Loucy (cell line): ENCODE measurements around the gene ANKRD63.

ENCODE experiments used
- H2AFZ ChIP-seq: fragments of 200-600 bp; sonication (generic); 2 replicates; pipeline ENCODE4 v1.6.0; 2016; ENCODE audit warnings: antibody characterized with exemption, mild to moderate bottlenecking, low read length, moderate library complexity
- H3F3A ChIP-seq: fragments of 200-600 bp; 2 replicates; pipeline ENCODE4 v1.6.0; 2016; ENCODE audit warnings: antibody characterized with exemption, low read depth, mild to moderate bottlenecking
- H3K27me3 ChIP-seq: fragments of 200-600 bp; sonication (generic); 2 replicates; pipeline ENCODE4 v1.6.1; 2014; ENCODE audit warnings: low read length, mild to moderate bottlenecking; ENCODE audit not compliant: insufficient read depth, poor library complexity, severe bottlenecking
- H3K36me3 ChIP-seq: fragments of 200-600 bp; sonication (generic); 2 replicates; pipeline ENCODE4 v1.6.1; 2016; ENCODE audit warnings: low read length; ENCODE audit not compliant: insufficient read depth
- H3K4me1 ChIP-seq: fragments of 200-600 bp; sonication (generic); 2 replicates; pipeline ENCODE4 v1.5.1; 2014; ENCODE audit warnings: low read length, mild to moderate bottlenecking; ENCODE audit not compliant: insufficient read depth, poor library complexity, severe bottlenecking
- H3K4me2 ChIP-seq: fragments of 200-600 bp; sonication (generic); 2 replicates; pipeline ENCODE4 v1.6.0; 2014; ENCODE audit warnings: antibody characterized with exemption, low read length, low read depth, mild to moderate bottlenecking; ENCODE audit not compliant: poor library complexity, severe bottlenecking
- H3K4me3 ChIP-seq: fragments of 200-600 bp; sonication (generic); 2 replicates; pipeline ENCODE4 v1.5.1; 2014; ENCODE audit warnings: low read length, mild to moderate bottlenecking, mixed read lengths; ENCODE audit not compliant: poor library complexity, severe bottlenecking
- H3K79me2 ChIP-seq: fragments of 200-600 bp; sonication (generic); 2 replicates; pipeline ENCODE4 v1.6.1; 2014; ENCODE audit warnings: low read length; ENCODE audit not compliant: insufficient read depth
- H3K9ac ChIP-seq: fragments of 200-600 bp; sonication (generic); 2 replicates; pipeline ENCODE4 v1.6.0; 2014; ENCODE audit warnings: mild to moderate bottlenecking, low read depth, low read length, moderate library complexity; ENCODE audit not compliant: poor library complexity, severe bottlenecking
- H3K9me2 ChIP-seq: fragments of 200-600 bp; sonication (generic); replicated peaks from 2 replicates; pipeline ENCODE4 v1.6.1; 2016; ENCODE audit warnings: low read depth, low read length, mixed read lengths
- H3K9me3 ChIP-seq: fragments of 200-600 bp; sonication (generic); 2 replicates; pipeline ENCODE4 v1.6.1; 2014; ENCODE audit warnings: mild to moderate bottlenecking, antibody characterized with exemption, low read length, low read depth; ENCODE audit not compliant: insufficient read depth
- H4K20me1 ChIP-seq: fragments of 200-600 bp; sonication (generic); 2 replicates; pipeline ENCODE4 v1.6.0; 2014; ENCODE audit warnings: antibody characterized with exemption, low read length, mild to moderate bottlenecking; ENCODE audit not compliant: insufficient read depth, poor library complexity, severe bottlenecking
- CTCF ChIP-seq: fragments of 200-600 bp; sonication (generic); conservative IDR thresholded peaks from 2 replicates; pipeline ENCODE4 v1.5.1; 2014; ENCODE audit warnings: mild to moderate bottlenecking, antibody characterized with exemption, low read length
- EZH2phosphoT487 ChIP-seq: fragments of 200-600 bp; IDR thresholded peaks from 2 replicates; pipeline ENCODE4 v1.6.1; 2018; ENCODE audit warnings: antibody characterized with exemption, mild to moderate bottlenecking, moderate library complexity, borderline replicate concordance

ANKRD63 gene

GRCh38 chr15:40314723-40315276, 31.9 kb upstream of the ANKRD63 start:
- H3F3A ChIP-seq: no peaks in the 10 kb centered on the region
- no peak overlapping the region for H3K9ac ChIP-seq
- H3K36me3 ChIP-seq: no peaks in the 10 kb centered on the region
- H3K4me2 ChIP-seq: no peak overlapping the region
- no peak overlapping the region for H2AFZ ChIP-seq
- H3K4me3 ChIP-seq: no peak overlapping the region
- no peaks in the 10 kb centered on the region for H3K79me2 ChIP-seq
- H4K20me1 ChIP-seq: no peaks in the 10 kb centered on the region
- H3K27me3 ChIP-seq: no peaks in the 10 kb centered on the region
- H3K9me3 ChIP-seq: no peaks in the 10 kb centered on the region
- H3K4me1 ChIP-seq: peaks cover 26% of the 10 kb centered on the region
- H3K9me2 ChIP-seq: no peaks in the 10 kb centered on the region
- TF ChIP-seq EZH2phosphoT487: no peak
- TF ChIP-seq CTCF: no peak

- Histone ChIP-seq H3K79me2 (no peaks in the 10 kb centered on the region), H3K27me3 (no peaks in the 10 kb centered on the region), H2AFZ (peak overlapping the region; percentile 68; the same call in 1 of the 2 replicates), H3K9ac (peak overlapping the region; percentile 57), H3K9me3 (no peaks in the 10 kb centered on the region), H3K4me3 (peak overlapping the region; percentile 54), H3K4me1 (peaks cover 36% of the 10 kb centered on the region), H3F3A (no peaks in the 10 kb centered on the region), H4K20me1 (no peaks in the 10 kb centered on the region), H3K36me3 (no peaks in the 10 kb centered on the region), H3K4me2 (peak overlapping the region; percentile 69), H3K9me2 (no peaks in the 10 kb centered on the region)
- TF ChIP-seq EZH2phosphoT487 (no peak), CTCF (no peak)
These were observed 30.9 kb upstream of the ANKRD63 start for GRCh38 chr15:40313531-40314398.

GRCh38 chr15:40312370-40313158, 29.7 kb upstream of the ANKRD63 start:
- TF ChIP-seq EZH2phosphoT487: no peak
- no peak for TF ChIP-seq CTCF
- peaks cover 4% of the 10 kb centered on the region; the same call in 1 of the 2 replicates for H3K79me2 ChIP-seq
- no peaks in the 10 kb centered on the region for H3K9me2 ChIP-seq
- peaks cover 39% of the 10 kb centered on the region for H3K4me1 ChIP-seq
- H3K4me2 ChIP-seq: no peak overlapping the region
- no peaks in the 10 kb centered on the region for H3K9me3 ChIP-seq
- H3K27me3 ChIP-seq: no peaks in the 10 kb centered on the region
- H3K36me3 ChIP-seq: no peaks in the 10 kb centered on the region
- H3F3A ChIP-seq: no peaks in the 10 kb centered on the region
- no peak overlapping the region for H3K4me3 ChIP-seq
- H3K9ac ChIP-seq: no peak overlapping the region
- H2AFZ ChIP-seq: no peak overlapping the region
- no peaks in the 10 kb centered on the region for H4K20me1 ChIP-seq
